Heart right ventricle (tissue), 16 donors: ENCODE measurements around the gene DEPDC5. TPM values are rescaled to one million over a fixed set of nuclear protein-coding genes. Genes with fewer than 3 reads are reported as not detected.
"Not testable (repeated sequence)": the region's sequence is repeated elsewhere in the genome, so short reads cannot be mapped to it uniquely, and the experiment has no call there.

Experiments used
- ATAC-seq, 8 donors: fragments of 200-7000 bp; cut with Tn5 transposase; one replicate each; pipeline ENCODE4 v1.9.1; 2020; ENCODE audit warnings: mild to moderate bottlenecking in 8 of 8, moderate library complexity in 8 of 8, moderate number of reproducible peaks in 1 of 8
- DNase-seq, 2 donors: peaks; one replicate each; pipeline ENCODE4 v3.0.0-alpha.2; 2020
- H3K27ac ChIP-seq, 10 donors: fragments of 200-600 bp; sonication (generic) in 2 of 10; one replicate each; pipeline versions ENCODE4 v1.5.0 to v1.8.0; 2020 to 2022; ENCODE audit warnings: mild to moderate bottlenecking in 3 of 10
- H3K27me3 ChIP-seq, 7 donors: fragments of 200-600 bp; one replicate each; pipeline ENCODE4 v1.8.0; 2021 to 2022; ENCODE audit warnings: mild to moderate bottlenecking in 2 of 7
- H3K36me3 ChIP-seq, 9 donors: fragments of 200-600 bp; sonication (generic) in 1 of 9; one replicate each; pipeline versions ENCODE4 v1.5.0 to v1.8.0; 2020 to 2022; ENCODE audit warnings: mild to moderate bottlenecking in 2 of 9
- H3K4me1 ChIP-seq, 9 donors: fragments of 200-600 bp; sonication (generic) in 1 of 9; one replicate each; pipeline versions ENCODE4 v1.5.0 to v1.8.0; 2020 to 2022; ENCODE audit warnings: mild to moderate bottlenecking in 4 of 9
- H3K4me3 ChIP-seq, 10 donors: fragments of 200-600 bp; sonication (generic) in 2 of 10; one replicate each; pipeline versions ENCODE4 v1.5.0 to v1.8.0; 2020 to 2022; ENCODE audit warnings: mild to moderate bottlenecking in 7 of 10, moderate library complexity in 2 of 10
- H3K9me3 ChIP-seq, 11 donors: fragments of 200-600 bp in 10 of 11; sonication (generic) in 2 of 11; one replicate each; pipeline versions ENCODE4 v1.5.0 to v1.8.0; 2013 to 2022; ENCODE audit warnings: mild to moderate bottlenecking in 2 of 11, control low read depth in 1 of 11, moderate library complexity in 1 of 11
- CTCF ChIP-seq, 9 donors: fragments of 200-600 bp; sonication (generic) in 2 of 9; IDR thresholded peaks; one replicate each; pipeline versions ENCODE4 v1.5.0 to v1.8.0; 2021 to 2022; ENCODE audit warnings: antibody characterized with exemption in 9 of 9, mild to moderate bottlenecking in 5 of 9, moderate library complexity in 1 of 9
- WGBS, 2 donors: extraction: QIAGEN DNeasy Blood & Tissue Kit; methylation state at CpG; one replicate each; pipeline ENCODE4 v1.1.7; 2013; ENCODE audit warnings: inconsistent platforms in 1 of 2; 5-methylcytosine and 5-hydroxymethylcytosine counted together
- intact Hi-C, 10 donors: fragments of 100-400 bp; cut with DNase I; formaldehyde crosslinking; loops; one replicate each; pipeline versions ENCODE4 v1.11.1 to v1.14.2; 2022
- polyA plus RNA-seq, 2 donors: library from polyadenylated mRNA; stranded (reverse); fragments of 200-250 nt; gene quantifications; one replicate each; pipeline ENCODE4 v1.2.3, GENCODE V29; 2013
- total RNA-seq, 10 donors: library from RNA; stranded (reverse); fragmentation: NEBNext Ultra II Directional in 3 of 10; extraction: Animal tissue kit (Norgen Biotek cat#: 25700) in 3 of 10; gene quantifications; one replicate each; pipeline versions ENCODE4 v1.2.1 to v1.2.4, GENCODE V29; 2021 to 2023
- donor health status: Arrhythmogenic right ventricular cardiomyopathy.
- donor health status: ischemic (EF 13 %, LVEDD 7.1; RV severe dilation, severe dysfunction).
- donor health status: healthy with polysubstance abuse.
- donor health status: DM: no; HTN: yes; CAD: no.
- donor health status: DM: no; HTN: no; CAD: no.
- donor health status: ischemic (EF 25% LVEDD 6.9; RV normal size, moderate dysfunction).
- donor health status: ischemic (EF 25% LVEDD 5.7; RV mildly dilated, moderate dysfunction).
- donor health status: healthy.
- donor health status: DM: yes; HTN: yes; CAD: no.
- donor health status: Ischemic cardiomyopathy.
- donor health status: ischemic (EF 35%, LVEDD 5.7; RV mildly dilated, moderate dysfunction).
- donor health status: nonischemic (EF 11% LVEDD 7.7; RV severe dilation, severe dysfunction).
- donor health status: DM: yes; HTN: yes; CAD: no.
- donor health status: PGD.
- donor health status: ischemic (EF 29% LVEDD 5.4; RV normal size, mild dysfunction).
- donor health status: nonischemic (EF 23%, LVEDD 6.1; RV moderate dilation, normal function).

The DEPDC5 gene
- total and polyA plus RNA-seq, 12 donors = 6.2 to 19.1 (median 14.4) TPM

GRCh38 chr22:31789803-31790202, 36.0 kb downstream of the DEPDC5 start:
- no peaks in the 10 kb centered on the region for H3K27me3 ChIP-seq
- peaks cover 0 to 12% (median 6%) of the 10 kb centered on the region in 9 donors for H3K4me1 ChIP-seq
- no peaks in the 10 kb centered on the region for H3K9me3 ChIP-seq
- intact Hi-C loops = no loop called here
- peak overlapping the region in 1 of 10 donors; percentile 26 for H3K27ac ChIP-seq
- H3K36me3 ChIP-seq = peaks cover 0 to 88% (median 12%) of the 10 kb centered on the region in 9 donors
- H3K4me3 ChIP-seq = no peak overlapping the region
- 25 to 43% methylated on average over 3 of the region's 3 CpGs for WGBS, 2 donors
- peak in 7 of 8 donors; percentile 51 to 95 (median 81) for ATAC-seq
- DNase-seq = peak in 1 of 2 donors; percentile 10
- TF ChIP-seq CTCF (IDR thresholded peaks at IDR 0.05) = no peak

GRCh38 chr22:31790240-31790639, 36.4 kb downstream of the DEPDC5 start:
- Histone ChIP-seq H3K4me3 (no peak overlapping the region), H3K27me3 (no peaks in the 10 kb centered on the region), H3K27ac (peak overlapping the region in 3 of 10 donors; percentile 5 to 30 (median 26)), H3K9me3 (no peaks in the 10 kb centered on the region), H3K4me1 (peaks cover 0 to 12% (median 6%) of the 10 kb centered on the region in 9 donors), H3K36me3 (peaks cover 0 to 87% (median 7%) of the 10 kb centered on the region in 9 donors)
- ATAC-seq (peak in 4 of 8 donors; percentile 21 to 43 (median 22)), DNase-seq (no peak)
- intact Hi-C loops = no loop called here
- WGBS, 2 donors = 53 to 69% methylated on average over 2 of the region's 2 CpGs
- TF ChIP-seq CTCF (IDR thresholded peaks at IDR 0.05) = no peak

- peaks cover 0 to 100% (median 41%) of the 10 kb centered on the region in 9 donors for H3K36me3 ChIP-seq
- 84 to 87% methylated on average over 8 of the region's 8 CpGs for WGBS, 2 donors
- DNase-seq, ATAC-seq, H3K27ac ChIP-seq, H3K9me3 ChIP-seq, H3K4me1 ChIP-seq, H3K27me3 ChIP-seq, intact Hi-C loops, H3K4me3 ChIP-seq: not testable (repeated sequence)
Measured at GRCh38 chr22:31799358-31799757, 45.5 kb downstream of the DEPDC5 start.

GRCh38 chr22:31800065-31800464, 46.2 kb downstream of the DEPDC5 start:
- H3K36me3 ChIP-seq = peaks cover 0 to 100% (median 47%) of the 10 kb centered on the region in 9 donors
- H3K27me3 ChIP-seq = no peaks in the 10 kb centered on the region
- DNase-seq (no peak), ATAC-seq (no peak)
- TF ChIP-seq CTCF (IDR thresholded peaks at IDR 0.05) = no peak
- H3K27ac ChIP-seq = no peak overlapping the region
- H3K4me1 ChIP-seq = no peaks in the 10 kb centered on the region
- H3K4me3 ChIP-seq = no peak overlapping the region
- intact Hi-C loops = no loop called here
- H3K9me3 ChIP-seq = no peaks in the 10 kb centered on the region

- ATAC-seq, H3K27ac ChIP-seq, H3K27me3 ChIP-seq, H3K9me3 ChIP-seq, H3K4me1 ChIP-seq, intact Hi-C loops, DNase-seq, H3K4me3 ChIP-seq: not testable (repeated sequence)
- peaks cover 0 to 100% (median 55%) of the 10 kb centered on the region in 9 donors for H3K36me3 ChIP-seq
- WGBS, 2 donors = 96 to 99% methylated on average over 6 of the region's 6 CpGs
Measured at GRCh38 chr22:31800861-31801260, 47.0 kb downstream of the DEPDC5 start.
